GM19238 (cell line): ENCODE results near the gene CARS1.

Experiments used
- DNase-seq: peaks from one replicate; pipeline ENCODE4 v3.0.0; 2011; ENCODE audit warnings: low spot score; ENCODE audit not compliant: insufficient read length

Gene CARS1

DNA sequence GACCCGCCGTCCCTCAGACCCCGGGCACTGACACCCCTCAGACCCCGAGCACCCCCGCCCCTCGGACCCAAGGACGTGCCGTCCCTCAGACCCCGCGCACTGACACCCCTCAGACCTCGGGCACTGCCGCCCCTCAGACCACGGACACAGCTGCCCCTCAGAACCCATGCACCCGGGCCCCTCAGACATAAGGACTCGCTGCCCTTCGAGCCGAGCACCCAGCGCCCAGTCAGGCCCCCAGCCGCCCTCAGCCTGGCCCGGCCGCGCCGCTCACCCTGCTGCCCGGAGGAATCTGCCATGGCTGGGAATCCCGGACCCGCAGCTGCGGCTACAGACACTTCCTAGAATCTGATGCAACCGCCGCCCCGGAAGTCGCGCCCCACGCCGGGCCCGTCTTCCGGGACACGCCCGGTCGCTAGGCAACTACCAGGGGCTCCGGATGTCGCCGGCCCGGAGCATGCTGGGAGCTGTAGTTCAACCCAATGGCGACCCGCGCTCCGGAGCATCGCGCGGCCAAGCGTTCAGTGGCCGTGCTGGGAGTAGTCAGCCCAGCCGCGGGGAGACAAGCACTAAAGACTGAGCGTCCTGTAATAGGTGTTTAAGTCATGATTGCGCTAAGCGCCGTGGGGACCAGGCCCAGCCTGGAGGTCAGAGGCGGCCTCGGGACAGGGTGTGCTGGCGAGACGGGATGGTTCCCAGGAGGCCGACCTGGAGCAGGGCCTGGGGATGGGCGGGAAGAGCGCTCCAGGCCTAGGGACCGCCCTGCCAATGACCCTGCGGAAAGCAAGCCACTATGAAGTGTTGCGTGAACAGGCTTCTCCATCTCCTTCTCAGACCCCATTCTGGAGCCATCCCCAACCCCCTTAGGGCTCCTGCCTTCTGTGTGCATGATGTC is at the start of gene CARS1:
Gene CARS1 (minus strand): TSS at position 355 of the 895 bp plus-strand sequence. CDS start 56 bp downstream, at position 299.
- peak; percentile 96 for DNase-seq

DNA sequence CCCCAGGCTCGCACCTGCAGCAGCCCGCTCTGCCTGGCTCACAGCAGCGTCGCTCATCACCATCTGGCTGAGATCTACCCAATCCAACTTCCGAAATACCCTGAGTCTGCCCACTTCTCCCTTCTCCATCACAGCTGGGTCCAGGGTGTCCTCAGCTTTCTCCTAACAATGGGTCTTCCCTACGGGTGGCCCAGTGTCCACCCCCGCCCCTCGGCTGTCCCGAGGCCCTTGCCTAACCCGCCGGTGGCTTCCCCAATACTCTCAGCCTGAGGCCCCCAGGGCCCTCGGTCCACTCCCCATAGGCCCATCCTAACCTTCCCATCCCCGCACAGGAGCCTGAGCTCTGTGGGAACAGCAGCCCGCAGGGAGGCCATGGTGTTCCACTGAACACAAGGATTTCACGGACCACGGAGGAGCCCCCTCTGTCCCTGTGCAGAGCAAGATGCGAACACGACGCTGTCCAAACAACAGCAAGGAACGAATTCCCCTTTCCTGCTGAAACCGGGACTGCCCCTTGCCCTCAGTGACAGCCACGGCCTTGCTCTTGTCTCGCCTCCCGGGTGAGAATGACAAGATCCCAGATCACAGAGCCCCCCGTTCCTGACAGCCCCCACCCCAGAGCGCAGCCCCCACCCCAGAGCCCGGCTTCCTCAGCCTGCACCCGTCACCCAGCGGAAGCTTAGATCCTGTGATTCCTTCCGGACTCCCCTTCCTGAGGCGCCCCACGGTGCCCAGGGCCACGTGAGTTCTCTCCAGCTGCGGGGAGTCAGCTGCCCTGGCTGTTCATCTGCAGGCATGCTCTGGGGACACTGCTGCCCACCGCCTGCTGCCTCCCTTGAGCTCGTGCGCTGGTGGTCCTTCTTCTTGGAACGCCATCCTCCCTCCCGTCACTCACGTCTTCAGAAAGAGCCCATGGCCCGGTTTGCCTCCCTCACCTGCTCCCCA is 48.8 kb upstream of the CARS1 start:
- no peak for DNase-seq

DNA sequence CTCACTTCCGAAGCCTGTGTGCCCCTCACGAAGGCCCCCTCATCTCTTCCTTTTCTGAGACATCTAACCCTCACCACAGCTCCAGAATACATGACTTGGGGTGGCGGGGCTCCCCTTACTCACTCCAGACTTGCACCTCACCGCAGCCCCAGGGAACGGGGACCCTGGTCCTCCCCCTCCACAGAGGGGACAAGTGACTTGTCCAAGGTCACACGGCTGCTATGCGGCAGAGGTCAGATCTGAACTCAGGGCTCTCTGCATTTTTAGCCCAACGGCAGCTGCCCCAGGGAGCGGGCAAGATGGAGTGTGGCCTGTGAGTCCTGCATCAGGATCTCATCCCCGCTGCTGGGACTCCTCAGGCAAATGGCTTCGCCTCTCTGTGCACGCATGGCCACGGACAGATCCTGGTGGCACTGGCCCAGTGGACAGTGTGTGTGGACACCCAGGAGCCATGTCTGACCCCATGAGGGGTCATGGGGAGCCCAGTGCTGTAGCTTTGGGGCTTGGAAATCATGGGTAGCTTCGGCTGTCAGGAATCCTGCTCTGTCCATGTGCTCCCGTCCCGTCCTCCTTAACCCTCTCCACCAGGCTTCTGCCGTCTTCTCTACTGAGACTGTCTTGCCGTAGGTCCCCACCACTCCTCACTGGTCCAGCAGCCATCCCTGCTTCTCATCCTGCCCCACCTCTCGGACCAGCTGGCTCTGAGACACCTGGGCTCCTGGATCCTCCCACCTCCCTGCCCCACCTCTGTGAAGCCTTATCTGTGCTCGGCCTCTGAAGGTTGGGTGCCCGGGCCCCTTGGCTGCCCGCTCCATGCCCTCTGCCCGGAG is 48.0 kb upstream of the CARS1 start:
- DNase-seq: no peak

DNA sequence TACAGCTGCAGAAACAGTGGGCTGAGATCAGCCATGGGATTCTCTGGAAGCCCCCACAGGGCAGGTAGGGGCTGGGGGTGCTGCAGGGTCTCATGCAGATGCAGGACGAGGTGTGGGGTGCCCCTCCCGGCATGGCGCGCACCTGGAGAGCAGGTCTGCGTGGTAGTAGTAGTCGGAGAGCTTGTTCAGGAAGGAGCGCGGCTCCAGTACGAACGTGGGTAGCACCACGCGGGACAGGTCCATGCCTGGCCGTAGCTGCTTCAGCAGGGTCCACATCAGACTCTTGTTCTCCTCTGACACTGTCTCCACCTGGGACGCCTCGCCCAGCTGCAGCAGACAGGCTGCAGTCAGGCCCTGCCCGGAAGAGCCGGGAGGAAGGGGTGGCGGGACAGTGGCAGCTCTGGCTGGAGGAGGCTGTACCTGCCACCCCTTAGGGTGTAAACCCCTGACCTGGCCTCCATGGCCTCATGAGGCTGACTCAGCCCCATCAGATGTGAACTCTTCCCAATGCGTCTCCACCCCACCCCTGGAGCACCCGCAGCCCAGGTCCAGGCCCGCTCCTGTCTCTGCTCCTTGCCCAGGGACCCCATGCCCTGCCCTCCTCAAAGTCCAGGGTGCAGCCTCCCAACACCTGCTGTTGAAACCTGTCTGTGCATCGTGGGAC is 47.0 kb upstream of the CARS1 start:
- DNase-seq: no peak

DNA sequence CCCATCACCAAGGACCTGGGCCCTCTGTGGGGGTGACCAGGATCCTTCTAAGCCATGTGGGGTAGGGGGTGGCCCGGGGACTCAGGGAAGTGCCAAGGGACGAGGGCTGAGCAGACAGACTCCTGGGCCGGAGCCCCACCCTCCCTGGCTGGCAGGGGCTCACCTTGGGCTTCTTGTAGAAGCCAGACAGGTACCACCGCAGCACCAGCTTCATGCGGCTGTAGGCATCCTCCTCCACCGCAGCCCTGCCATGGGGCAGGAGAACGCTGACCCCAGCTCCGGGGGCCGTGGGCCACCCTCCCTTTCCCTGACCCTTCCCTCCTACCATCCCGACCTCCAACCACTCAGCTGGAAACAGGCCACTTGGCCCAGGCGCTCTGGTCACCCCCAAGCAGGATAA is 45.9 kb upstream of the CARS1 start:
- DNase-seq: no peak

DNA sequence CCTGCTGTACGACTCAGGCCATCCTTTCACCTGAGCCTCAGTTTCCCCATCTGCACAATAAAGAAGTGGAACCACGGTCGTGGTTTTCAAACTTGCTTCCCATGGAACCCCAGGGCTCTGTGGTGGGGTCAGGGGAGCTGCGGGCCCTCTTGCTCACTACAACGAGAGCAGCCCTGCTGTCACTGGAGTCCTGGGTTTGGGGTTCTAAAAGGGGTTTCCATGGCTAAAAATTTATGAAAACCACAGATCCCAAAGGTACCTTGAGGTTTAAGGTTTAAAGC is 45.4 kb upstream of the CARS1 start:
- DNase-seq: no peak

DNA sequence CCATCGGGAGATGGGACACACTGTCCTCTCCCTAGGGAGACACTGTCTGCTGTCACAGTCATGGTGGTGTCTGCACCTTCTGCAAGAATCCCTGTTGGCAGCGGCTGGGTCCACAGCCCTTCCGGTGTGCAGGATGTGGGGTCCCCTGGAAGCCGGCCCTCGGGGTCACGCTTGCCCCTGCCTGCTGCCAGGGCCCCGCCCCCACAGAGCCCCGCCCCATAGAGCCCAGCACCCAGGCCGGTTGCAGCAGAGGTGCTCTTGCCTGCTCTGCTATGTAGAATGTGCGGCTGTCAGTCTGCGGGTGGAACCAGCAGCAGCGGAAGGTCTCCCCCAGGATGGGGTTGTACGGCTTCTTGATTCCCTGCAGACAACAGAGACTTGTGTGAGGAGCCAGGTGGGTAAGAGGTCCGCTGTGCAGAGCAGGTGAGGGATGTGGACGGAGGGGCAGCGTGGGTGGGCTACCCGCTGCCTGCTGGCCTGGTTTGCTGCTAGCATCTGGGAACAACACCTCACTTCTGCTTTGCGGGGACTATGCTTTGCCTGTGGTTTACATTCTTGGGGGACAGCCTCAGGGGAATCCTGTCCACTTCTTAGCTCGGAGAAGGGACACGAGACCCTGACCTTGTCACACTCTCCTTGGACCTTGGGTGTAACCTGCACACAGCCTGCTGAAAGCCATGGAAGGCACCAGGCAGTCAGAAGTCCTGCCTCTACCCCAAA is 44.9 kb upstream of the CARS1 start:
- DNase-seq: no peak

DNA sequence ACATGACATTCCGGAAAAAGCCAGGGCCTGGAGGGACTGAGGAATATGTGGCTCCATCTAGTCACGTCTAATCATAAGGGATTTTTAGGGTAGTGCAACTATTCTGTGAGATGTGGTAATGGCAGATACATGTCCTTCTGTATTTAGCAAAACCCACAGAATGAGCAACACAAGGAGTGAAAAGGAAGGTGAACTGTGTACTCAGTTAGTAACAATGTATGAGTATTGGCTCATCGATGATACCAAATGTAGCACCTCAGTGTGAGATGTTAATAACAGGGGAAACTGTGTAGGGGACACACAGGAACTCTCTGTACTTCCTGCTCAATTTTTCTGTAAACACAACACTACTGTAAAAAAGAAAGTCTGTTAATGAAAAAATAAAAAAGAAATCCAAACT is 42.0 kb upstream of the CARS1 start:
- DNase-seq: no peak

DNA sequence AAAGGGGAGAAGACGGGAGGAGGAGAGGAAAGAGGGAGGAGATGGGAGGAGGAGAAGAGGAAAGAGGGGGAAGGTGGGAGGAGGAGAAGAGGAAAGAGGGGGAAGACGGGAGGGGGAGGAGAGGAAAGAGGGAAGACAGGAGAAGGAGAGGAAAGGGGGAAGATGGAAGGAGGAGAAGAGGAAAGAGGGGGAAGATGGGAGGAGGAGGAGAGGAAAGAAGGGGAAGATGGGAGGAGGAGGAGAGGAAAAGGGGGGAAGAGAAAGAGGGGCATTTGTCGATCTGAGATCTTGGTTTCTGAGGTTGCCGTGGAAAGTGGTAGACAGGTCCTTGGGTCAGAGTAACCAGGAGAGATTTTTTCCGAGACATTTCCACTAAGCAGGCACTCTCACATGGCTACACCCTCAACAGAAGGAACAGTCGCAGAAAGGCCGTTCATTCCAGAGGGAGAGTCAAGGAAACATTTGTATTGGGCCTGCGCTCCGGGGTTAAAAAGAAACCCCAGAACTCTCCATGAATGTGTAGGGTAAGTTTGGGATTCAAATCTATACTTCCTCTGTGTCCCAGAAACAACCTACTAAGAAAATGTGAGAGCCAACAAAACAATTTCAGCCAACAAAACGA is 39.8 kb upstream of the CARS1 start:
- DNase-seq: no peak

DNA sequence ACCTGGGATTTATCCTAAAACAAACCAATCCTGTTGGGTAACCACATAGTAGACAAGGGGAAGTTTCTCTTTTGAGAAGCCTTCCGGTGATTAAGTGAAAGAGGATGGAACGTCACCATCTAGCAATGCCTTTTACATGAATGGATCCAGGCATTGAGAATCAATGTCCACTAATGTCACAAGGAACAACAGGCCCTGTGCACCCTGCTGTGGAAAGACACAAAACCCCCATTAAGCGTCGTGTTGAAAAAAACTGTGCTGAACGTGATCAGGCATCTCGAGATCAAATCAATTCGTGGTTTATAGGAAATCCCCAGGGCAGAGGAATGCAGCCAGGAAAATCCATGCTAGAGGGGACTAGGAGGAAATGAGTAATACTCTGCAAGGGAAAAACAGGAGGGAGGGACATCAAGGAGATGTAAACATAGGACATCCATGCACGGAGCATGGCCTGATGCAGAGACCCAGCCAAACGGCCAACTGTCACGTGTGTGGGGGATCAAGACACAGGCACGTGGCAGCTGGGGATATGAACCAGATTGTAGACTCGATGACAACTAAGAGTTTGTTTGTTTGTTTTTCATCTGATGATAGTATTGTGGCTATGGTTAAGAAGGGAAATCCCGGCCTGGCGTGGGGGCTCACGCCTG is 38.6 kb upstream of the CARS1 start:
- DNase-seq: no peak

DNA sequence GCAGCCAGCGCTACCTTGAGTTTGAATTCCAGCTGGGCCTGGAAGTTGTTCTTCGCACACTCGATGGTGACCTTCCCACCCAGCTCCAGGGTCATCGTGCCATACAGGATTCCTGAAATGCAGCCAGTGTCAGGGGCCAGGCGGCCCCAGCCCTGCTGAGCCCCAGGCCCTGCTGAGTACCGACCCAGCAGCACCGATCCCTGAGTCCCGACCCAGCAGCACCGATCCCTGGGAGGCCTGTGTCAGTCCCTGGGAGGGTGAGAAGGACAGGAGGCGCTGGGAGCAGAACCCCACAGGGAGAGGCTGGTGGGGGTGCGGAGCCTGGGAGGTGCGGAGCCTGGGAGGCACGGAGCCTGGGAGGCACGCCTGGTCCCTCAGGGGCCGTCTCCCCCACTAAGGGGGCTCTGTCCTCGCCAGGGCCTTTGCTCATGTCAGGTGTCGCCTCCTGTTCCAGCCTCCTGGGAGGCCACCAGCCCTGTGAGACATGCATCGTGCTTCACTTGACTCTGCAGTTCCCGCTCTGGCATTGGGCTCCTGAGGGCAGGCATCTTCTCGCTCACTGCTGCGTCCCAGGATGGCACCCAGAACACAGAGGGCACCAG is 37.1 kb upstream of the CARS1 start:
- DNase-seq: no peak

DNA sequence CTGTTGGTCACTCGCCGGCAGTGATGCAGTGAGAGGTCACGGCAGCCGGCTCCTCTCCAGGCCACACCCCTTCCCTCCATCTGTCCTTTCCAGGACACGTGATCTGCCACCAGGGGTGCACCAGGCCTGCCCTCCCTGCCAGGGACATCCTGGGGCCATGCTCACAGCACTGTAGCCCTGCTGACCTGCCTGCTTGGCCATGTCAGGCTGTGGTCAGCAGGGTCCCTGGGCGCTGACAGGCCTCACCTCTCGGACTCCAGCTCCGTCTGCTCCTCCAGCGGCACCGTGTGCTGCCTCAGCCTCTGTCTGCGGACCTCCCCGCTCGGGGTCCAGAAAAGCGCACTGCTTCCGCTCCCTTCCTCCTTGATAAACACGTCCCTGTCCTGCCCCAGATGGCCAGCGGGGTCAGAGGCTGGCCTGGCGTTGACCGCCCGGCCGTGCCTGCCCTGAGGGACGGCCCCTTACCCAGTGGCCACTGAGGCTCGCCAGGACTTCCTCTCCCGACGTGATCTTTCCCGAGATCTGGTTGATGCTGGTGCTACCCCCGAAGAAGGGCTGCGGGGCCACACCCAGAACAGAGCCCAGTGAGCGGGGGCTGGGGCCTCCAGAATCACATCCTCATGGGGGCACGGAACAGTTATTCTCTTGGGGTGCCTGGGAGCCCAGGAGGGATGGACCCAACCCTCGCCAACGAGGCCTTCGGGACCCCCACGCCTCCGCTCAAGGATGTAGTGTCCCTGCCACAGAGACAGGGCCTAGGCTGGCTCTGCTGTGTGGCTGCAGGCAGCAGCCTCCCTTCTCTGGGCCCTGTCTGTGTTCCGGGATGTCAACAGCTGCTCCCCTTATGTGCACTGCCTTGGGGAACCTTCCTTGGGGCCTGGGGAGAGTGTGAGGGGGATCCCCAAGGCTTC is 36.3 kb upstream of the CARS1 start:
- DNase-seq: no peak

DNA sequence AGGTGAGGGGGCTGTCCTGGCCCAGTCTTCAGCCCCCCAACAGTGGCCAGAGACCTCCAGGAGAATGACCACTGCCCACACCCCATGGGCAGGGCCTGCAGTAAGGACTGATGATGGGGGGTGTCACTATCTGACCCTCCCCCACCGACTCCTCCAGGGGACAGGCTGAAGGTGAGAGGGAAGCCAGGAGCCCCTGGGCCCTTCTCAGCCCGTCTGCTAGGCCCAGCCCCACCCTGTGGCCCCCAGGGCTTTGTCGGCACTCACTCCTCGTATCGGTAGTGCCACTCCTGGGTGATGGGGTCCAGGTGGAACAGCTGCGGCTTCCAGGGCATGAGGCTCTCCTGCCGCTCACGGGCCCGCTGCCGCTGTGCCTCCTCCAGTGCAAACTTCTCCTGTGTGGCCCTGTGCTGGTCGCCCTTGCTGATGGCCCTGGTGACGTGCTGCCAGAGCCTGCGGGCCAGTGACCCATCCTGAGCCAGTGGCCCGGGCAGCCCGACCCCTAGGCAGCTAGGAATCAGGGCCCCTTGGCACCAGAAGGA is 35.4 kb upstream of the CARS1 start:
- no peak for DNase-seq

DNA sequence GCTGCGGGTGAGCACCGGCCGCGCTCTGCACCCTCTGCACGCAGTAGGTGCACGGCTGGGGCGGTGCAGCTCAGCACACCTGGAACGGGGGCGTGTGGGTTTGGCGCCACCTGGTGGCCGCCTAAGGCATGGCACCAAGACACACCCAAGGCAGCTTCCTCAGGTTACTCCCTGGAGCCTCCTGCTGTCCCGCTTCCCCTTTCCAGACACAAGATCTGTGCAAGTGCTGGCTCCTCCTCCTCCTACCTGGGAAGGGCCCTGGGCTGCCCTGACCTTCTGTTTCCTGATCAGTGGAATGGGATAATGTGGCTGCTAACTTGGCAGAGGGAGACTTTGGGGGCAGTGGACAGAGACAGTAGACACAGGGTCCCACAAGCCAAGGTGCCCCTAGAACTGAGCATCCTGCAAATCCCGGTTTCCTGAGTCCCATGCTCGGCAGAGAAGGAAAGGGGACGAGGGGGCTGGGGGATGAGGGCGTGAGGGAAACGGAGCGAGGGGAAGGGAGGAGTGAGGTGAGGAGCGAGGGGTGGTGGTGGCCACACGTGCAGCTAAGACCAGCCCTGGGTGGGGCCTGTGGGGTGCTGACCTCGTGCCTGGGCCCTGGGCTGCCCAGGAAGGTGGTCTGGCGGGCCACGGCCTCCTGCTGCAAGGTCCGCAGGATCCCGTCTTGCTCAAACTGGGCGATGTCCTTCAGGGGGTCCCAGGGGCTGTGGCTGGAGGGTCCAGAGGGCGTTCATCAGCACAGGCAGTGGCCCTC is 34.8 kb upstream of the CARS1 start:
- DNase-seq: peak; percentile 86

DNA sequence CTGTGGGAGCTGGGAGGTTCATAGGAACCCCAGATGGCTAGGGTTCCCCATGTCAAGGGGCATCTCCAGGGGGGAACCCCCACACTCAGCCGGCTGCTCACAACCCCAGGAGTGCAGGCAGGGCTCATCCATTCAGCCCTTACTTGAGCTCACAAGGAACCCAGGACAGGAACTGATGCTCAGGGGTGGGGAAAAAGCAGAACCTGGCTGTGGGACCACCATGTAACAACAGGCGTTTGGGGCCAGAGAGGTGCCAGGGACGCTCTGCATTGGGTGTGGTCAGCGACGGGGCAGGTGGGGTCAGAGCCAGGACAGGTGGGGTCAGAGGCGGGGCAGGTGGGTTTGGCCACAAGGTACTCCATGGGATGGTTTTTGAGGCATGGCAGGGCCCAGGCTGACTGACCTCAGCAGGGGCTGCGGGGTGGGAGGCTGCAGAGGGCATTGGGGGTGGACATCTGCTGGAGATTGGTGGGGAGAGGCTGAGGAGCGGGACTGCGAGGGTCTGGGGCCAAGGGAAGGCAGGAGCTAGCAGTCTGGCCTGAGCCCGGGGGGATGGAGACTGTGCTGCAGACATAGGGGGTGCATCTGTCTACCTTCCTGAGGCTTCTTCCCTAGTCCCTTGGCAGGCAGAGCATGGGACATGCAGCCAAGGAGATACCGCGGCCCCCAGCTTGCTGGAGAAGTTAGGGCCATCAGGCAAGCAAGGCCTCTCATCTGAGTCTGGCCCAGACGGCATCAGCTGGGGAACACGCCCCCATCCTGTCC is 34.0 kb upstream of the CARS1 start:
- DNase-seq: no peak
